GM12873 (cell line): ENCODE data around the gene VAMP2.

Source experiments
- CTCF ChIP-seq: IDR thresholded peaks from 2 replicates; pipeline ENCODE4 v1.5.1; 2012; ENCODE audit warnings: low read depth, mild to moderate bottlenecking, moderate library complexity, low read length, control low read depth; ENCODE audit not compliant: insufficient read depth; ENCODE audit errors: missing control alignments

VAMP2 gene

GRCh38 chr17:8190506-8190905 is 27.8 kb upstream of the VAMP2 start:
- no peak for TF ChIP-seq CTCF

GRCh38 chr17:8189711-8190477 is 27.1 kb upstream of the VAMP2 start, which contains the start of gene BORCS6:
BORCS6 (minus strand) TSS chr17:8190180; CDS start chr17:8190140, 40 bp downstream.
- TF ChIP-seq CTCF: no peak

DNA sequence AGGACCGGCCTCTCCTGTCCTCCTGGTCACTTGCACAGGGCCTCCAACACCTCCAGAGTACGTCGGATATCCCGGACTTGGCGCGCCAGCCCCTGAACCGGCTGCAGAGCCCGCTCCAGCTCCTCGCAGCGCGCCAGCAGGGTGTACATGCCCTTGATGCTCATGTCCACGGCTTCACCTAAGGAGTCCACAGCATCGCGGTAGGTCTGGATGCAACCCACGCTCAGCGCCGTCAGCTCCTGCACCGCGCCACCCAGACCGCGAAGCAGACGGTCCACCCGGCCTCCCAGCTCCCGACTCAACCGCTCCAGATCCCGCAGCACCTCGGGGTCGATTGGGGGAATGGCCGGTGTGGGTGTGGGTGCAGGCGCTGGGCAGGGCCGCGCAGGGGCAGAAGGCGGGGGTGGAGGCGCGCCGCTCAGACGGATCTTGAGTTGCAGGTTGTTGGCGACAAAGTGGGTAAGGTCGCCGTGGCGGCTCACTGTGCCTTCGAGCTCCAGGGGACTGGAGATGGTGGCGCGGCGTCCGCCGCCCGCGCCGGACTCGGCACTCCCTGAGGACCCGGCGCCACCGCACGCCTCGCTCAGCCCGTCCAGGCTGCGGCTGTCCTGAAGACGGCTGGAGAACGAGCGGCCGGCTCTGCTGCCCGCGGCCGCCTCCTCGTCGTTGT is 26.4 kb upstream of the VAMP2 start:
- no peak for TF ChIP-seq CTCF

DNA sequence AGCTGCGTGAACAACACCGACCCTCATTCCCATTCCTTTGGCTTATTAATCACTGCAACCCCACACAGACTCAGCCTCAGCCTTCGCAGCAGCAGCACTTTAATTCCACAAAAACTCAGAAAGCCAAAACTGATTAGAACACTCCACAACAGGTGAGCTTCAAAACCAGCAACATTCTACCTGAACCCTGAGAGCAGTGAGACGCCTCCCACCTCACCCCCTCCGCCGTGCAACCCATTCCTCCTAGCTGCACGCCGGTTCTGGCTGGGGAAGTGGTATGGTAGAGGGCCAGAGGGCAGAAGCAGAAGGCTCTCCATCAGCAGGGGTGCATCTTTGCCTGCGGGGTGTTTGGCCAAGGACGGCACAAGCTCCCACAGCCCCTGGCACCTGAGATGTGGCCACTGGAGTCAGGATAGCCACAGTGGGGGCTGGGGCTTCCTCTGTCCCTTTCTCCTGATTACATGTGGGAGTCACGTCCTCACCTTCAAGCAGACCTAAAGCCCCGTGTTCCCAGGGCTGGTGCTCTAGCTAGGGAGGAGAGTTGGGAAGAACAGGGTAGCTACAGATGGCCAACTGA is 25.6 kb upstream of the VAMP2 start:
- TF ChIP-seq CTCF: no peak

DNA sequence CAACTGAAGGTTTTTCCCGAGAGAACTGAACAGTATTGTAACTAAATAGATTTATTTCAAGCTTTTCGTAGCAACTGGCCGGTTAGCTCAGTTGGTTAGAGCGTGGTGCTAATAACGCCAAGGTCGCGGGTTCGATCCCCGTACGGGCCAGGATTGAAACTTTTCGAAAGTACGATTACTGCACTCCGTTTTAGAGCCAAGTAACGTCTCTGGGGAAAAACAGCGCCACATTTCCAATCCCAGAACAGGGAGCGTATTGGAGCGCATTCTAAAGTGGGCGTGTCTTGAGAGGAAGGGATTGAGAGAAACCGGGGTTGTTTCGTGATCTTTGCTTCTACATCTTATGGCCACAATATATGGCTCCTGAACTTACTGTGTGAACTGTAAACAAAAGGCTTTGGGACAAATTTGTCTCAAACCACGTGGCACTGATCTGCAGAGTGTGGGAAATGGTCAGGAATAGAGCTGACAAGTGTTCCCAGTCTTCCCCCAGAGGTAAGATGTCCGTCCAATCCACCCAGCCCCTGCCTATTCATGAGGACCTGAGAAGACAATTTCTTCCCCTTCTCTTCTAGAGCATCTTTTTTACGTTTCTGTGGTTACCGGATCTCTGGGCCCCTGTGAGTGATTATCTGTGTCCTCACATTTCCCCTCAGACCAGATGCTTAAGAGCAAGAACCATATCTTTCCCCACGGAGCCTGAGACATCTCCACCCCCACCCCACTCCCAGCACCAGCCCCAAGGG is 24.9 kb upstream of the VAMP2 start:
- no peak for TF ChIP-seq CTCF

- TF ChIP-seq CTCF: no peak
Measured at GRCh38 chr17:8186787-8187516, 24.2 kb upstream of the VAMP2 start.
